ENCODE data around the gene CHP2. TPM values are rescaled to one million over a fixed set of nuclear protein-coding genes. Genes with fewer than 3 reads are reported as not detected.
A peak's percentile ranks its signal among the peaks of the same experiment; 100 is the strongest.

Gene CHP2
- total and polyA plus RNA-seq, 9 of the 15 experiments (the other 6 are each of a cell fraction or from before 2014, with no cell fraction given), result 0.23 to 1.1 (median 0.80) TPM

- TSS peak; percentile 82 for BruUV-seq (replicated peaks)
- peak; percentile 34 to 79 (median 60) for DNase-seq (ENCODE audit: extremely low read depth in 1 of 4, low spot score in 3 of 4)
- no peaks in the 10 kb centered on the region for H3K79me2 ChIP-seq (ENCODE audit: control insufficient read depth, insufficient read depth, low read length)
- peak overlapping the region; percentile 11 to 12; a peak in 2 of 4 replicates for H3K9ac ChIP-seq (ENCODE audit: insufficient read depth in 1 of 2, low read depth in 2 of 2, low read length in 2 of 2)
- H3K4me1 ChIP-seq (replicated peaks in 1 of 2; ENCODE audit: control insufficient read depth in 2 of 2, insufficient read depth in 2 of 2, low read length in 2 of 2), result peaks cover 7 to 11% of the 10 kb centered on the region in 2 experiments; a peak in 4 of 5 replicates
- peak; percentile 86 for FAIRE-seq
- H3K27ac ChIP-seq (ENCODE audit: extremely low read depth, low read depth, low read length), result no peak overlapping the region; the same call in 2 of the 3 replicates
- in situ Hi-C loops (cut with MboI), result loop anchor here (10.0 kb wide), 3 partner anchors 305 to 775 kb away; partner anchors contain the start of gene CACNG3
- no peaks in the 10 kb centered on the region for H3K36me3 ChIP-seq (ENCODE audit: control insufficient read depth, insufficient read depth, low read length)
- H3K9me1 ChIP-seq (ENCODE audit: control insufficient read depth, insufficient read depth, low read length), result no peaks in the 10 kb centered on the region
- ATAC-seq, result peak; percentile 96
- intact Hi-C loops (cut with micrococcal nuclease), result loop anchor here (2.0 to 10.0 kb wide), 5 partner anchors 51 to 775 kb away; partner anchors contain the start of genes CACNG3, EARS2, PLK1 and UBFD1
- no peaks in the 10 kb centered on the region for H3K9me3 ChIP-seq (replicated peaks; ENCODE audit: control insufficient read depth, insufficient read depth, low read depth, low read length)
- WGBS (ENCODE audit: insufficient coverage, low coverage, missing lambda C conversion rate), result 44% methylated on average over 12 of the region's 12 CpGs
- ChIA-PET POLR2A (interaction anchor here (0.8 to 1.4 kb wide), 2 partner anchors 50 to 149 kb away, joined by 3 to 4 read pairs; no protein-coding TSS in a partner anchor), CTCF (ENCODE audit: low intra/inter-chr PET ratio) (no interaction called here)
- H3K27me3 ChIP-seq (ENCODE audit: control insufficient read depth in 2 of 2, insufficient read depth in 2 of 2, low read length in 2 of 2), result no peaks in the 10 kb centered on the region
- no peaks in the 10 kb centered on the region for H4K20me1 ChIP-seq (replicated peaks; ENCODE audit: control insufficient read depth, insufficient read depth, low read length)
- peak overlapping the region; percentile 71 for H2AFZ ChIP-seq (ENCODE audit: low read depth, low read length)
- peak overlapping the region; percentile 28 for H3K4me2 ChIP-seq (ENCODE audit: insufficient read depth, low read length)
- H3K4me3 ChIP-seq, result no peak overlapping the region
- TF ChIP-seq MYC (IDR thresholded peaks at IDR 0.05; ENCODE audit: low read depth, low read length), result peak; percentile 60
- TF ChIP-seq MYC (CRISPR knock-in tag; IDR thresholded peaks at IDR 0.05; ENCODE audit: borderline replicate concordance, low read depth), result no peak
- 0 out of 2 replicates have a peak, but pooled peaks have one; percentile 29 for TF ChIP-seq CXXC5 (CRISPR knock-in tag; IDR thresholded peaks at IDR 0.05)
- TF ChIP-seq TCF7 (IDR thresholded peaks at IDR 0.05; ENCODE audit: borderline replicate concordance), result no peak
- peak; percentile 35; the same call in 1 of the 2 replicates for TF ChIP-seq PHF8 (IDR thresholded peaks at IDR 0.05; ENCODE audit: borderline replicate concordance, low read length)
- TF ChIP-seq KAT2B (IDR thresholded peaks at IDR 0.05; ENCODE audit: low read depth, low read length), result no peak
- peak; percentile 89 to 95 for TF ChIP-seq FOXK2 (conservative IDR thresholded peaks at IDR 0.05 in 1 of 2, IDR thresholded peaks at IDR 0.05 in 1 of 2; ENCODE audit: low read depth in 2 of 2)
- TF ChIP-seq MECOM (CRISPR knock-in tag; IDR thresholded peaks at IDR 0.05), result 0 out of 2 replicates have a peak, but pooled peaks have one; percentile 28
- TF ChIP-seq IRF9 (tag; IDR thresholded peaks at IDR 0.05), result peak; percentile 54; the same call in 1 of the 2 replicates
- no peak for TF ChIP-seq MLX (CRISPR knock-in tag; conservative IDR thresholded peaks at IDR 0.05)
- 0 out of 2 replicates have a peak, but pooled peaks have one; percentile 29 for TF ChIP-seq FOXJ3 (CRISPR knock-in tag; IDR thresholded peaks at IDR 0.05)
- TF ChIP-seq TFAM (CRISPR knock-in tag; conservative IDR thresholded peaks at IDR 0.05), result no peak
- no peak for TF ChIP-seq YBX1 (IDR thresholded peaks at IDR 0.05)
- TF ChIP-seq, protein P1, sequence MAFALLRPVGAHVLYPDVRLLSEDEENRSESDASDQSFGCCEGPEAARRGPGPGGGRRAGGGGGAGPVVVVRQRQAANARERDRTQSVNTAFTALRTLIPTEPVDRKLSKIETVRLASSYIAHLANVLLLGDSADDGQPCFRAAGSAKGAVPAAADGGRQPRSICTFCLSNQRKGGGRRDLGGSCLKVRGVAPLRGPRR (CRISPR knock-in tag; IDR thresholded peaks at IDR 0.05), result no peak
- TF ChIP-seq ZNF584 (CRISPR knock-in tag; IDR thresholded peaks at IDR 0.05; ENCODE audit: low read depth), result 0 out of 2 replicates have a peak, but pooled peaks have one; percentile 52
- TF ChIP-seq MAFK (IDR thresholded peaks at IDR 0.05; ENCODE audit: low read length), result no peak
- peak; percentile 45; the same call in 1 of the 2 replicates for TF ChIP-seq NFIC (IDR thresholded peaks at IDR 0.05)
- TF ChIP-seq CEBPG (CRISPR knock-in tag; IDR thresholded peaks at IDR 0.05), result peak; percentile 96
- TF ChIP-seq CEBPG (tag; conservative IDR thresholded peaks at IDR 0.05 in 1 of 2, IDR thresholded peaks at IDR 0.05 in 1 of 2), result peak; percentile 90 to 92
Observed at GRCh38 chr16:23729503-23730424, 25.1 kb upstream of the CHP2 start.

Measured in K562 (cell line).